H1 (cell line): Measurements from ENCODE around the gene SLC12A4.

Source experiments
- CTCF ChIP-seq, 3 experiments: IDR thresholded peaks; 1 replicate in 2 of 3; 2 replicates in 1 of 3; pipeline versions ENCODE4 v1.5.1 to v1.6.1; 2011; ENCODE audit warnings: low read length in 3 of 3, mild to moderate bottlenecking in 3 of 3, inconsistent platforms in 2 of 3, low read depth in 1 of 3, moderate library complexity in 1 of 3; ENCODE audit not compliant: insufficient read depth in 1 of 3; ENCODE audit errors: control extremely low read depth in 1 of 3
- EZH2 ChIP-seq: fragments of 200-600 bp; sonication (generic); IDR thresholded peaks from 2 replicates; pipeline ENCODE4 v1.7.1; 2012; ENCODE audit warnings: low read depth, mild to moderate bottlenecking, moderate library complexity, low read length, inconsistent platforms; ENCODE audit not compliant: severe bottlenecking

- TF ChIP-seq CTCF (IDR thresholded peaks at IDR 0.05; ENCODE audit: control extremely low read depth in 1 of 3, insufficient read depth in 1 of 3, low read depth in 1 of 3, low read length in 3 of 3) (no peak), EZH2 (no peak)
Observed at GRCh38 chr16:67917140-67917851, 51.1 kb downstream of the SLC12A4 start.
